Subcutaneous adipose tissue (tissue), 4 donors: ENCODE data around the gene LYPD6B. TPM values are rescaled to one million over a fixed set of nuclear protein-coding genes. Genes with fewer than 3 reads are reported as not detected.

Source experiments
- total RNA-seq, 4 donors: library from RNA; depleted of rRNA; stranded (reverse); fragments of >200 nt; gene quantifications; one replicate each; pipeline ENCODE4 v1.1.0, GENCODE V29; 2016
- TF ChIP-seq, protein P1 (sequence below): fragments of 450-650 bp; IDR thresholded peaks from one replicate; pipeline ENCODE4 v1.5.1; 2016; ENCODE audit warnings: low read depth, mild to moderate bottlenecking, control low read depth, antibody characterized with exemption, moderate library complexity

Gene LYPD6B
- total RNA-seq, 4 donors from 2014 or later: not detected

DNA sequence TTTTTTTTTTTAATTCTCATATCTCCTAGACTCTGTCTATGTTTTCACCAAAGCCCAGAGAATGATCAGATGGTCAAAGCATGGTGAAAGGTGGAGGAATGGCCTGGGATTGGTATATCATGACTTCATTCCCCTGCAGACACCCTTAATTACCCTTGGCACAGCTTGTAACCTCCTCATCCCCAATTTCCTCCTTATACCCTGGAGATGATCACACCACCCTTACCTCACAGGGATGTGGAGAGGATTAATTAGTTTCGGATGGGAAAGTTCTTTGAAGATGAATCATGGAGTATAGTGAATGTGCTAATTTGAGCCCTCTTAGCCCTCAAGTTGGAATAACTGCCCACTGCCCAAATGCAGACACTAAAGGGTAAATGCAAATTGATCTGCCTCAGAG lies 153.9 kb downstream of the LYPD6B start:
- TF ChIP-seq, protein P1, sequence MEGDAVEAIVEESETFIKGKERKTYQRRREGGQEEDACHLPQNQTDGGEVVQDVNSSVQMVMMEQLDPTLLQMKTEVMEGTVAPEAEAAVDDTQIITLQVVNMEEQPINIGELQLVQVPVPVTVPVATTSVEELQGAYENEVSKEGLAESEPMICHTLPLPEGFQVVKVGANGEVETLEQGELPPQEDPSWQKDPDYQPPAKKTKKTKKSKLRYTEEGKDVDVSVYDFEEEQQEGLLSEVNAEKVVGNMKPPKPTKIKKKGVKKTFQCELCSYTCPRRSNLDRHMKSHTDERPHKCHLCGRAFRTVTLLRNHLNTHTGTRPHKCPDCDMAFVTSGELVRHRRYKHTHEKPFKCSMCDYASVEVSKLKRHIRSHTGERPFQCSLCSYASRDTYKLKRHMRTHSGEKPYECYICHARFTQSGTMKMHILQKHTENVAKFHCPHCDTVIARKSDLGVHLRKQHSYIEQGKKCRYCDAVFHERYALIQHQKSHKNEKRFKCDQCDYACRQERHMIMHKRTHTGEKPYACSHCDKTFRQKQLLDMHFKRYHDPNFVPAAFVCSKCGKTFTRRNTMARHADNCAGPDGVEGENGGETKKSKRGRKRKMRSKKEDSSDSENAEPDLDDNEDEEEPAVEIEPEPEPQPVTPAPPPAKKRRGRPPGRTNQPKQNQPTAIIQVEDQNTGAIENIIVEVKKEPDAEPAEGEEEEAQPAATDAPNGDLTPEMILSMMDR: no peak

GRCh38 chr2:149200109-149200520 lies 161.6 kb downstream of the LYPD6B start:
- TF ChIP-seq, protein P1: no peak

DNA sequence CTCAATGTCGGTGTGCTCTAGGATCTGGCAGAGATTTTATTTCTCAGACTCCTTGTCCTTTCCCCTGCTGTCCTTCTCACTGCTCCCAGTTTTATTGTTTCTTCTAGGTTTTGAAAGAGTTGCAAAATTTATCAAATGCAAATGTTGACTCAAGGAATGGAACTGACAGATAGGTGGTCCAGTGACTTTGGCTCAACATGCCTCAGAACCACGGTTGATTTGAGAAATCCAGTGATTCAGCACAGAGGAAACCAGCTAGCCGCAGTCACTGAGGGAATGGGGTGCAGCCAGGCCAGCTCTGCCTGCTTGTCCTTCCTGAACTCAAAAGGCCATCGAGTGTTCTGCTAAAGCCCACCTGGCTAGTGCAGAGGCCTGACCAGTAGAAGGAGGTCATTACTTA lies 166.2 kb downstream of the LYPD6B start:
- TF ChIP-seq, protein P1: no peak

- TF ChIP-seq, protein P1: no peak
Observed at GRCh38 chr2:149205143-149205542, 166.6 kb downstream of the LYPD6B start.

DNA sequence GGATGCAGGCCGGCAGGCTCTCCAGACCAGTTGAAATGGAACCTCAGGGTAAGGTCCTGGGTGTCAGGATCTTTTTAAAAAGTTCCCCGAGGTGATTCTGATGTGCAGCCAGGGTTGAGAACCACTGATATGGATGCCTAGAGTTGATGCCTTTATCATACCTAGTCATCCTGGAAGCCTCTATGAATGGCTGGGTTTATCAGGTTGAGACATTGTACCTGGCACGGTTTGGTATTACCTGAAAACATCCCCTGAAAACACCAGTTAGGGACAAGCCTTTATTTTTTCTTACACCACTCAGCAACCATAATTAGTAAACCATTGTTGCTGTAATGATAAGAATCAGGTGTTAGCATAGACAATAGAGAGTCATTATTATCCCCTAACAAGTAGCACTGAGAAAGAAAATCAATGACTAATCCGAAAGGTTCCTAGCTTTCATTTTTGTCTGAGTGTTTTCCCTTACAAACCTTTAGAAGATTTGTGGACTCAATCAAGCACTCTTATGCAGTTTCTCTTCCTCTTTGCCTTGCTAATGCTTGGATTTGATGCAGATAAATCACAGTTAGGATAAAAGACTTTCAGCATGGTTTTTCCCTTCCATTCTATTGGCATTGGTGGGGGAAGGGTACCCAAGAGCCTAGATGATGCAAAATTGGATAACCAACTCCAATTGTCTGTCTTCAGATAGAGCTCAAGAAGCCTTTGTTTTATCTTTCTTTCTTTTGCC lies 175.4 kb downstream of the LYPD6B start:
- TF ChIP-seq, protein P1: no peak

DNA sequence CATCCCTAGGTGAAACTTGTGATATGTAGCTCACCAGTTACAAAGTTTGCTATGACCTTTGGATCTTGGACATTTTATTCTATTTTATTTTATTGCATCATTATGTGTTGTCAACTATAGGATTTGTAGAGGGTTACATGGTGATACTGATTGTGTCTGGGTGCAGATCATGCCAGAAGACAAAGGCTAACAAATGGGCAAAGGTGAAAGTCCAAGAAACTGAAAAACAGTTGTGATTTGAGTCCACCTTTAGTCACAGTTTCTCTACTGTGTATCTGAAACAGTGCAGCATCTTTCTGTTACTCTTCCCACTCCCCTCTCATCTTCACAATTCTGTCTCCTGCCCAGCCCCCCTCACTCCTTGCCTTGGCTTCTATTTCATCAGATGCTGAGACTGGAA lies 180.0 kb downstream of the LYPD6B start:
- TF ChIP-seq, protein P1: no peak

- TF ChIP-seq, protein P1: no peak
Observed at GRCh38 chr2:149219856-149220255, 181.4 kb downstream of the LYPD6B start.
